MCF 10A (cell line): Measurements from ENCODE around the gene RAPGEF6. TPM values are rescaled to one million over a fixed set of nuclear protein-coding genes. Genes with fewer than 3 reads are reported as not detected.
A peak's percentile ranks its signal among the peaks of the same experiment; 100 is the strongest.
"Not testable (repeated sequence)": the region's sequence is repeated elsewhere in the genome, so short reads cannot be mapped to it uniquely, and the experiment has no call there.

Experiments
- BruUV-seq: library from RNA; stranded (reverse); fragments of 400-500 nt; replicated peaks from 2 replicates; lab custom pipeline; 2021; lab: Mats Ljungman, UMichigan
- CTCF ChIA-PET: fragments of 300-600 bp; sonication (Branson Sonifier 250); formaldehyde crosslinking; extraction: SDS; loops from one replicate; lab custom pipeline; 2021; ENCODE audit warnings: antibody characterized with exemption, inconsistent platforms; lab: Yijun Ruan, JAX
- POLR2A ChIA-PET: fragments of 300-600, 350-650 bp; sonication (Branson Sonifier 250); formaldehyde crosslinking; extraction: SDS; loops from one replicate; lab custom pipeline; 2020; ENCODE audit warnings: antibody characterized with exemption, inconsistent platforms; lab: Yijun Ruan, JAX
- DNase-seq: peaks from one replicate; pipeline ENCODE4 v3.0.0-alpha.2; 2018; ENCODE audit not compliant: unreplicated experiment
- H3K27ac Mint-ChIP-seq: one replicate; pipeline ENCODE4 v1.8.0; 2022; ENCODE audit warnings: mild to moderate bottlenecking, low read depth, mixed read lengths; ENCODE audit not compliant: unreplicated experiment
- H3K27me3 Mint-ChIP-seq: one replicate; pipeline ENCODE4 v1.8.0; 2022; ENCODE audit warnings: mixed read lengths; ENCODE audit not compliant: insufficient read depth, unreplicated experiment
- H3K36me3 Mint-ChIP-seq: one replicate; pipeline ENCODE4 v1.8.0; 2022; ENCODE audit warnings: mild to moderate bottlenecking, moderate library complexity, mixed read lengths; ENCODE audit not compliant: insufficient read depth, unreplicated experiment
- H3K4me1 Mint-ChIP-seq: one replicate; pipeline ENCODE4 v1.8.0; 2022; ENCODE audit warnings: mixed read lengths; ENCODE audit not compliant: insufficient read depth, unreplicated experiment
- H3K4me3 Mint-ChIP-seq: one replicate; pipeline ENCODE4 v1.8.0; 2022; ENCODE audit warnings: mild to moderate bottlenecking, moderate library complexity, mixed read lengths; ENCODE audit not compliant: unreplicated experiment
- H3K9me3 Mint-ChIP-seq: one replicate; pipeline ENCODE4 v1.8.0; 2022; ENCODE audit warnings: mixed read lengths; ENCODE audit not compliant: unreplicated experiment
- CTCF ChIP-seq: fragments of 200-600 bp; IDR thresholded peaks from one replicate; pipeline ENCODE4 v1.8.0; 2022; ENCODE audit warnings: antibody characterized with exemption, mild to moderate bottlenecking; ENCODE audit not compliant: unreplicated experiment
- intact Hi-C: fragments of 100-400 bp; cut with micrococcal nuclease; formaldehyde crosslinking; loops from 2 replicates; pipeline ENCODE4 v1.14.1; 2022
- total RNA-seq: library from RNA; stranded (reverse); gene quantifications from 2 replicates; pipeline ENCODE4 v1.2.3, GENCODE V29; 2022

The RAPGEF6 gene
- total RNA-seq, 1 experiment from 2014 or later, result 20.5 TPM

GRCh38 chr5:131628990-131629389, 6.0 kb downstream of the RAPGEF6 start:
- Mint-ChIP-seq H3K27me3 (no peaks in the 10 kb centered on the region), H3K36me3 (peaks cover 9% of the 10 kb centered on the region), H3K4me3 (no peak overlapping the region), H3K4me1 (peaks cover 23% of the 10 kb centered on the region), H3K9me3 (peaks cover 7% of the 10 kb centered on the region), H3K27ac (peak overlapping the region; percentile 62)
- intact Hi-C loops, result no loop called here
- ChIA-PET CTCF (interaction anchor here (0.6 to 3.7 kb wide), 4 partner anchors 9 to 1416 kb away, joined by 3 to 22 read pairs (median 4); no protein-coding TSS in a partner anchor), POLR2A (interaction anchor here (0.7 to 1.5 kb wide), 5 partner anchors 9 to 168 kb away, joined by 3 to 4 read pairs (median 4); partner anchors contain the start of gene FNIP1)
- DNase-seq, result peak; percentile 57
- BruUV-seq, result no TSS peak
- no peak for TF ChIP-seq CTCF

- H3K9me3 Mint-ChIP-seq, result peaks cover 7% of the 10 kb centered on the region
- peaks cover 36% of the 10 kb centered on the region for H3K4me1 Mint-ChIP-seq
- H3K27ac Mint-ChIP-seq, result no peak overlapping the region
- no peak for DNase-seq
- H3K36me3 Mint-ChIP-seq, result peaks cover 16% of the 10 kb centered on the region
- no peak for TF ChIP-seq CTCF
- H3K27me3 Mint-ChIP-seq, result no peaks in the 10 kb centered on the region
- H3K4me3 Mint-ChIP-seq, result no peak overlapping the region
- POLR2A ChIA-PET, result interaction anchor here (1.1 to 3.1 kb wide), 2 partner anchors 8 to 739 kb away, joined by 3 to 12 read pairs; no protein-coding TSS in a partner anchor
- CTCF ChIA-PET, result interaction anchor here (0.7 kb wide), 1 partner anchor 483 kb away, joined by 3 read pairs; no protein-coding TSS in a partner anchor
- intact Hi-C loops, result no loop called here
- BruUV-seq, result no TSS peak
Measured at GRCh38 chr5:131627207-131627865, 7.7 kb downstream of the RAPGEF6 start.

- no peaks in the 10 kb centered on the region for H3K9me3 Mint-ChIP-seq
- POLR2A ChIA-PET, result interaction anchor here (1.1 to 1.5 kb wide), 3 partner anchors 10 to 16 kb away, joined by 4 to 5 read pairs (median 4); no protein-coding TSS in a partner anchor
- no peaks in the 10 kb centered on the region for H3K27me3 Mint-ChIP-seq
- DNase-seq, result no peak
- H3K36me3 Mint-ChIP-seq, result peaks cover 8% of the 10 kb centered on the region
- TF ChIP-seq CTCF, result no peak
- H3K4me1 Mint-ChIP-seq, result peaks cover 37% of the 10 kb centered on the region
- BruUV-seq, result no TSS peak
- intact Hi-C loops, result no loop called here
- peak overlapping the region; percentile 12 for H3K4me3 Mint-ChIP-seq
- CTCF ChIA-PET, result interaction anchor here (0.8 to 1.0 kb wide), 2 partner anchors 33 to 422 kb away, joined by 3 to 4 read pairs; no protein-coding TSS in a partner anchor
- H3K27ac Mint-ChIP-seq, result peak overlapping the region; percentile 6
Measured at GRCh38 chr5:131622633-131623032, 12.4 kb downstream of the RAPGEF6 start.

- H3K27me3 Mint-ChIP-seq, H3K36me3 Mint-ChIP-seq, DNase-seq, intact Hi-C loops, H3K9me3 Mint-ChIP-seq, H3K4me3 Mint-ChIP-seq, BruUV-seq, H3K27ac Mint-ChIP-seq: not testable (repeated sequence)
- ChIA-PET CTCF (interaction anchor here (0.7 kb wide), 1 partner anchor 21 kb away, joined by 4 read pairs; no protein-coding TSS in a partner anchor), POLR2A (interaction anchor here (0.7 to 1.2 kb wide), 2 partner anchors 11 to 87 kb away, joined by 3 to 5 read pairs; no protein-coding TSS in a partner anchor)
- H3K4me1 Mint-ChIP-seq, result peaks cover 26% of the 10 kb centered on the region
Measured at GRCh38 chr5:131621164-131621563, 13.9 kb downstream of the RAPGEF6 start.
